DND-41 (cell line): ENCODE data around the gene BBS9.
A peak's percentile ranks its signal among the peaks of the same experiment; 100 is the strongest.

Experiments
- ATAC-seq: fragments of 200-7000 bp; cut with Tn5 transposase; 3 replicates; pipeline ENCODE4 v1.9.1; 2021; ENCODE audit warnings: low read depth; ENCODE audit not compliant: insufficient read depth
- DNase-seq: peaks from one replicate; pipeline ENCODE4 v3.0.0-alpha.2; 2020
- H2AFZ ChIP-seq: 2 replicates; pipeline ENCODE4 v1.6.0; 2012; ENCODE audit warnings: low read depth, low read length
- H3K27ac ChIP-seq: 2 replicates; pipeline ENCODE4 v1.5.1; 2012; ENCODE audit warnings: low read length, inconsistent platforms
- H3K27me3 ChIP-seq: fragments of 200-600 bp; sonication (generic); 2 replicates; pipeline ENCODE4 v1.6.0; 2012; ENCODE audit warnings: low read length, mild to moderate bottlenecking, inconsistent platforms; ENCODE audit not compliant: insufficient read depth, poor library complexity
- H3K36me3 ChIP-seq: 2 replicates; pipeline ENCODE4 v1.5.1; 2012; ENCODE audit warnings: low read length, inconsistent platforms; ENCODE audit not compliant: insufficient read depth
- H3K4me1 ChIP-seq: 2 replicates; pipeline ENCODE4 v1.5.1; 2012; ENCODE audit warnings: mild to moderate bottlenecking, low read length; ENCODE audit not compliant: insufficient read depth
- H3K4me2 ChIP-seq: 2 replicates; pipeline ENCODE4 v1.6.0; 2012; ENCODE audit warnings: mild to moderate bottlenecking, moderate library complexity, low read length, inconsistent platforms; ENCODE audit not compliant: insufficient read depth
- H3K4me3 ChIP-seq, 2 experiments: fragments of 200-600 bp in 1 of 2; shearing (Covaris generic) in 1 of 2; 2 replicates each; pipeline ENCODE4 v1.5.1; 2012 to 2016; ENCODE audit warnings: inconsistent platforms in 2 of 2, low read length in 2 of 2, mild to moderate bottlenecking in 2 of 2, low read depth in 1 of 2, moderate library complexity in 1 of 2
- H3K79me2 ChIP-seq: 2 replicates; pipeline ENCODE4 v1.6.0; 2012; ENCODE audit warnings: low read length, inconsistent platforms; ENCODE audit not compliant: insufficient read depth
- H3K9ac ChIP-seq: 2 replicates; pipeline ENCODE4 v1.6.0; 2012; ENCODE audit warnings: low read depth, mild to moderate bottlenecking, inconsistent platforms, low read length, moderate library complexity
- H3K9me3 ChIP-seq: 2 replicates; pipeline ENCODE4 v1.5.1; 2012; ENCODE audit warnings: low read length, moderate library complexity, mild to moderate bottlenecking, inconsistent platforms; ENCODE audit not compliant: insufficient read depth, severe bottlenecking
- H4K20me1 ChIP-seq: 2 replicates; pipeline ENCODE4 v1.6.0; 2012; ENCODE audit warnings: low read length; ENCODE audit not compliant: insufficient read depth
- EZH2 ChIP-seq: IDR thresholded peaks from 3 replicates; pipeline ENCODE4 v1.6.1; 2012; ENCODE audit warnings: borderline replicate concordance, low read depth, mild to moderate bottlenecking, moderate library complexity, low read length, inconsistent platforms; ENCODE audit not compliant: severe bottlenecking
- TF ChIP-seq, protein P1 (sequence below): IDR thresholded peaks from 2 replicates; pipeline ENCODE4 v1.5.1; 2012; ENCODE audit warnings: borderline replicate concordance, low read length, moderate library complexity, mild to moderate bottlenecking; ENCODE audit not compliant: poor library complexity, severe bottlenecking; ENCODE audit errors: extremely low read depth

Gene BBS9

DNA sequence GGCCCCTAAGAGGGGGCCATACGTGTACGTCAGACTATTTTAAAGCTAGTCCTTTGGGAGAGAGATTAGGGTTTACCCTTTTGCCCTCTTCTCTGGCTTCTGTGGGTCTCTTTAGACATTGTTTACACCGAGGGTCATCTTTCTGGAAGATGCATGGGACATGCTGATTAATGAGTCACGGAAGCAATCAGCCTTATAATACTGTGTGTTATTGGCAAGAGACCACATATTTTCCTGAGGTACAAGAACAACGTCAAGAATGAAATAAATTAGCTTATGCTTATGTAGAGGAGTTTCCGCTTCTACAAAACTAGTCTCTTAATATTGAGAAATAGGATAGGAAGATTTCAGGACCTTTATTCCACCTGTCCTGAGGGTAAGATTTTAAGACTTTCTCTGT lies 327.7 kb downstream of the BBS9 start:
- H3K4me3 ChIP-seq = no peak overlapping the region
- no peak for TF ChIP-seq EZH2
- TF ChIP-seq, protein P1, sequence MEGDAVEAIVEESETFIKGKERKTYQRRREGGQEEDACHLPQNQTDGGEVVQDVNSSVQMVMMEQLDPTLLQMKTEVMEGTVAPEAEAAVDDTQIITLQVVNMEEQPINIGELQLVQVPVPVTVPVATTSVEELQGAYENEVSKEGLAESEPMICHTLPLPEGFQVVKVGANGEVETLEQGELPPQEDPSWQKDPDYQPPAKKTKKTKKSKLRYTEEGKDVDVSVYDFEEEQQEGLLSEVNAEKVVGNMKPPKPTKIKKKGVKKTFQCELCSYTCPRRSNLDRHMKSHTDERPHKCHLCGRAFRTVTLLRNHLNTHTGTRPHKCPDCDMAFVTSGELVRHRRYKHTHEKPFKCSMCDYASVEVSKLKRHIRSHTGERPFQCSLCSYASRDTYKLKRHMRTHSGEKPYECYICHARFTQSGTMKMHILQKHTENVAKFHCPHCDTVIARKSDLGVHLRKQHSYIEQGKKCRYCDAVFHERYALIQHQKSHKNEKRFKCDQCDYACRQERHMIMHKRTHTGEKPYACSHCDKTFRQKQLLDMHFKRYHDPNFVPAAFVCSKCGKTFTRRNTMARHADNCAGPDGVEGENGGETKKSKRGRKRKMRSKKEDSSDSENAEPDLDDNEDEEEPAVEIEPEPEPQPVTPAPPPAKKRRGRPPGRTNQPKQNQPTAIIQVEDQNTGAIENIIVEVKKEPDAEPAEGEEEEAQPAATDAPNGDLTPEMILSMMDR = no peak
- H4K20me1 ChIP-seq = no peaks in the 10 kb centered on the region
- H3K27ac ChIP-seq = no peak overlapping the region
- no peak overlapping the region for H3K4me2 ChIP-seq
- H3K79me2 ChIP-seq = no peaks in the 10 kb centered on the region
- H2AFZ ChIP-seq = no peak overlapping the region
- H3K9ac ChIP-seq = no peak overlapping the region
- ATAC-seq (no peak), DNase-seq (no peak)
- no peaks in the 10 kb centered on the region for H3K36me3 ChIP-seq
- H3K27me3 ChIP-seq = no peaks in the 10 kb centered on the region
- no peaks in the 10 kb centered on the region for H3K9me3 ChIP-seq
- H3K4me1 ChIP-seq = no peaks in the 10 kb centered on the region

DNA sequence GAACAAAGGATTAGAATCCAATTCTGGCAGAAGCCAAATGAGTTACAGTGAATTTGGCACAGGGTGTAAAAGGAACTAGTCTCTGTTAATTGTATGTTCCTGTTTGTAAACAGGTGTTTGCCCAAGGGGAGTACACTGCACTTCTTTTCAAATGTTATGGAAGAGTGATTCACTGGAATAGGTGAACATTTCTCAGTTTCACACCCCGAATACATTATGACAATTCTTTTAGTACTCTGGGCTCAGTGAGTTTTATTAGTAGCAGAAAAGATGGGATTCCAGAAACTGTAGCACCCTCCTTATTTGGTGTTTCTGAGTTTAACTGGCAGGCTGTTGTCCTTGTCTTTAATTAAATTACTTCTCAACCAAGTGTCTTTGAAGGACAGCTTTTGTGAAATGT lies 329.2 kb downstream of the BBS9 start:
- H3K79me2 ChIP-seq = no peaks in the 10 kb centered on the region
- no peaks in the 10 kb centered on the region for H3K9me3 ChIP-seq
- DNase-seq (no peak), ATAC-seq (no peak)
- no peak for TF ChIP-seq EZH2
- TF ChIP-seq, protein P1 = no peak
- H4K20me1 ChIP-seq = no peaks in the 10 kb centered on the region
- no peak overlapping the region for H3K9ac ChIP-seq
- H3K4me2 ChIP-seq = no peak overlapping the region
- H3K27ac ChIP-seq = no peak overlapping the region
- H3K4me3 ChIP-seq = no peak overlapping the region
- H3K4me1 ChIP-seq = no peaks in the 10 kb centered on the region
- H3K27me3 ChIP-seq = no peaks in the 10 kb centered on the region
- no peak overlapping the region for H2AFZ ChIP-seq
- H3K36me3 ChIP-seq = no peaks in the 10 kb centered on the region

DNA sequence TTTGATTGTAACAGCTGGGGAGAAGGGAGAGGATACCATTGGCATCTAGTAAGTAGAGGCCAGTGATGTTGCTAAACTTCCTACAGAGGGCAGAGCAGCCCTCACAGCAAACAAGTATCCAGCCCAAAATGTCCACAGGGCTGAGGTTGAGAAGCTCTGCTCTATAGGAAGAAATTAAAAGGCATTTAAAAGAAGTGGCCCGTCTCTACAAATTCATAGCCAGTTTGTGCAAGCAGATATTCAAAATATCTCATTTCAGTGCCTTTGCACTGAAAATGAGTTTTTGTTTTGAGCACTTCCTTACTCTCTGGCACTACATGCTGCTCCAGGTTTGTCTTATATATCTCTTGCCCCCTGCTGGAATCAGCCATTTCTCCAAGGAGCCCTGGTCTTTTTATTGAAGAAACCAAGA lies 330.0 kb downstream of the BBS9 start:
- no peaks in the 10 kb centered on the region for H3K36me3 ChIP-seq
- DNase-seq (no peak), ATAC-seq (no peak)
- no peaks in the 10 kb centered on the region for H3K27me3 ChIP-seq
- no peak overlapping the region for H2AFZ ChIP-seq
- no peaks in the 10 kb centered on the region for H3K4me1 ChIP-seq
- H4K20me1 ChIP-seq = no peaks in the 10 kb centered on the region
- H3K4me3 ChIP-seq = no peak overlapping the region
- no peak overlapping the region for H3K9ac ChIP-seq
- no peak for TF ChIP-seq EZH2
- TF ChIP-seq, protein P1 = peak; percentile 34
- no peaks in the 10 kb centered on the region for H3K79me2 ChIP-seq
- H3K27ac ChIP-seq = no peak overlapping the region
- no peak overlapping the region for H3K4me2 ChIP-seq
- H3K9me3 ChIP-seq = no peaks in the 10 kb centered on the region

DNA sequence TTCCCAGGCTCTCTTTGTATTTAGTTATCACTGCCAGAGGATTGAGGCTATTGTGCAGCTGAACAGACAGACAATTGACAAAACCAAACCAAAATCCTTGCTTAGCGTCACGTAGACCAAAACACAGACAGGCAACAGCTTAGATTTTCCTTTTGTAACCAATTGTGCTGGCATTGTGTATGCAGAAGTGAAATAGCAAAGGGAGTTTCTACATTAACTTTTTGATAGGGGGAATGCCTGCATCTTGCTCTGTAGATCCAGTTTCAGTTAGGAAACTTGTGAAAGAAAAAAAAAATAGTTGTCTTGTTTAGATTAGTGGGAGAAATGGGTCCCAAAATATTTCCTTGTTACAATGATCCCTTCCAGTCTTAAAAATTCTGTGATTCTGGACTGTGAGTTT lies 333.8 kb downstream of the BBS9 start:
- H3K4me3 ChIP-seq = no peak overlapping the region
- H3K4me2 ChIP-seq = no peak overlapping the region
- no peaks in the 10 kb centered on the region for H3K4me1 ChIP-seq
- ATAC-seq (no peak), DNase-seq (no peak)
- no peak overlapping the region for H2AFZ ChIP-seq
- H3K79me2 ChIP-seq = no peaks in the 10 kb centered on the region
- H3K36me3 ChIP-seq = no peaks in the 10 kb centered on the region
- H3K9ac ChIP-seq = no peak overlapping the region
- TF ChIP-seq EZH2 = no peak
- TF ChIP-seq, protein P1 = no peak
- no peak overlapping the region for H3K27ac ChIP-seq
- no peaks in the 10 kb centered on the region for H4K20me1 ChIP-seq
- H3K9me3 ChIP-seq = no peaks in the 10 kb centered on the region
- no peaks in the 10 kb centered on the region for H3K27me3 ChIP-seq
